ENCODE results near the gene NEK9.

Gene NEK9

GRCh38 chr14:75126679-75127473 lies at the start of gene NEK9:
Gene NEK9 (minus strand): TSS chr14:75127048. CDS start chr14:75126921, 127 bp downstream.
- Histone ChIP-seq H3K27ac (peak within 1 kb of the TSS; percentile 97), H3K9me3 (no peaks in the 10 kb centered on the region), H3K36me3 (no peaks in the 10 kb centered on the region), H3K4me1 (ENCODE audit: control insufficient read depth in 1 of 2, insufficient read depth in 1 of 2, low read depth in 1 of 2, low read length in 1 of 2) (peaks cover 47 to 53% of the 10 kb centered on the region in 2 experiments), H3K27me3 (no peaks in the 10 kb centered on the region), H3K4me3 (ENCODE audit: low read depth in 1 of 2, low read length in 1 of 2) (peak within 1 kb of the TSS; percentile 57 to 83)
- TF ChIP-seq CTCF (IDR thresholded peaks at IDR 0.05) = no peak

GRCh38 chr14:75176142-75176820 lies 49.4 kb upstream of the NEK9 start, which contains the start of gene TMED10:
Gene TMED10 (minus strand): TSS chr14:75176612. CDS start chr14:75176579, 33 bp downstream.
- H3K36me3 ChIP-seq = no peaks in the 10 kb centered on the region
- H3K9me3 ChIP-seq = no peaks in the 10 kb centered on the region
- no peaks in the 10 kb centered on the region for H3K27me3 ChIP-seq
- TF ChIP-seq CTCF (IDR thresholded peaks at IDR 0.05) = peak; percentile 13
- H3K27ac ChIP-seq = peak within 1 kb of the TSS; percentile 97
- H3K4me1 ChIP-seq (ENCODE audit: control insufficient read depth in 1 of 2, insufficient read depth in 1 of 2, low read depth in 1 of 2, low read length in 1 of 2) = peaks cover 40 to 43% of the 10 kb centered on the region in 2 experiments
- H3K4me3 ChIP-seq (ENCODE audit: low read depth in 1 of 2, low read length in 1 of 2) = peak within 1 kb of the TSS; percentile 74 to 98

- Histone ChIP-seq H3K4me3 (ENCODE audit: low read depth in 1 of 2, low read length in 1 of 2) (peak overlapping the region; percentile 74 to 98), H3K9me3 (no peaks in the 10 kb centered on the region), H3K27me3 (no peaks in the 10 kb centered on the region), H3K27ac (peak overlapping the region; percentile 97), H3K36me3 (no peaks in the 10 kb centered on the region), H3K4me1 (ENCODE audit: control insufficient read depth in 1 of 2, insufficient read depth in 1 of 2, low read depth in 1 of 2, low read length in 1 of 2) (peaks cover 36 to 40% of the 10 kb centered on the region in 2 experiments)
- TF ChIP-seq CTCF (IDR thresholded peaks at IDR 0.05) = no peak
Measured at GRCh38 chr14:75175677-75176141, 48.9 kb upstream of the NEK9 start.

- no peaks in the 10 kb centered on the region for H3K36me3 ChIP-seq
- H3K27me3 ChIP-seq = no peaks in the 10 kb centered on the region
- no peaks in the 10 kb centered on the region for H3K9me3 ChIP-seq
- H3K4me3 ChIP-seq (ENCODE audit: low read depth in 1 of 2, low read length in 1 of 2) = no peak overlapping the region
- peaks cover 33 to 39% of the 10 kb centered on the region in 2 experiments for H3K4me1 ChIP-seq (ENCODE audit: control insufficient read depth in 1 of 2, insufficient read depth in 1 of 2, low read depth in 1 of 2, low read length in 1 of 2)
- TF ChIP-seq CTCF (IDR thresholded peaks at IDR 0.05) = no peak
- peak overlapping the region; percentile 32 for H3K27ac ChIP-seq
Measured at GRCh38 chr14:75174066-75174465, 47.2 kb upstream of the NEK9 start.

DNA sequence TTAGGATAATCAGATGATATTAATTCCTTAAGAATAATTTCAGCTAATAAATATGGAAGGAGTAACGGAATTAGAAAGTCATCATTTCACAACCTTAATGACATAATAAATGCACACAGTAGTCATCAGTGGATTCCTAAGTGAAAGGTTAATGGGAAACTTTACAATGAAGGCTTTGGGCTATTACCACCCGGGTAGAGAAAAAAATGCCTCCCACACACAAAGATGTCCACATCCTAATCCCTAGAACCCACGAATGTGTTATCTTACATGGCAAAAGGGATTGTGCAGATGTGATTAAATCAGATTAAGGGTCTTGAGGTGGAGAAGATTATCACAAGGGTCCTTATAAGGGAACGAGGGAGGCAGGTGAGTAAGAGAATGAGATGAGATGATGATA lies 43.9 kb upstream of the NEK9 start:
- no peaks in the 10 kb centered on the region for H3K36me3 ChIP-seq
- H3K9me3 ChIP-seq = no peaks in the 10 kb centered on the region
- peaks cover 31 to 35% of the 10 kb centered on the region in 2 experiments for H3K4me1 ChIP-seq (ENCODE audit: control insufficient read depth in 1 of 2, insufficient read depth in 1 of 2, low read depth in 1 of 2, low read length in 1 of 2)
- H3K4me3 ChIP-seq (ENCODE audit: low read depth in 1 of 2, low read length in 1 of 2) = no peak overlapping the region
- H3K27ac ChIP-seq = peak overlapping the region; percentile 69
- no peak for TF ChIP-seq CTCF (IDR thresholded peaks at IDR 0.05)
- H3K27me3 ChIP-seq = no peaks in the 10 kb centered on the region

Measured in neutrophil (primary cell).